Thoracic aorta (tissue), 2 donors: ENCODE results near the gene CYP2S1. TPM values are rescaled to one million over a fixed set of nuclear protein-coding genes. Genes with fewer than 3 reads are reported as not detected.

ENCODE experiments used
- ATAC-seq: fragments of 150-250 bp; one replicate; pipeline ENCODE4 v1.8.0; 2017; ENCODE audit warnings: low read depth; ENCODE audit not compliant: insufficient number of reproducible peaks, low FRiP score
- DNase-seq: peaks from one replicate; pipeline ENCODE4 v3.0.0-alpha.2; 2020; ENCODE audit warnings: low spot score
- H3K27ac ChIP-seq, 2 donors: fragments of 200-600 bp; sonication (generic); 1 replicate in 1 of 2; 2 replicates in 1 of 2; pipeline ENCODE4 v1.5.1; 2016; ENCODE audit warnings: mild to moderate bottlenecking in 2 of 2, moderate library complexity in 2 of 2
- H3K27me3 ChIP-seq: fragments of 200-600 bp; sonication (generic); replicated peaks from 2 replicates; pipeline ENCODE4 v1.6.0; 2016; ENCODE audit warnings: mild to moderate bottlenecking; ENCODE audit not compliant: insufficient read depth
- H3K36me3 ChIP-seq: fragments of 200-600 bp; sonication (generic); one replicate; pipeline ENCODE4 v1.5.1; 2016
- H3K4me1 ChIP-seq, 2 donors: fragments of 200-600 bp; sonication (generic); 1 replicate in 1 of 2; 2 replicates in 1 of 2; pipeline versions ENCODE4 v1.5.1 to v1.6.0; 2016; ENCODE audit warnings: low read depth in 2 of 2, mild to moderate bottlenecking in 1 of 2; ENCODE audit not compliant: control insufficient read depth in 1 of 2
- H3K4me3 ChIP-seq: fragments of 200-600 bp; sonication (generic); 2 replicates; pipeline ENCODE4 v1.5.1; 2016; ENCODE audit warnings: mild to moderate bottlenecking
- H3K9me3 ChIP-seq: fragments of 200-600 bp; sonication (generic); 2 replicates; pipeline ENCODE4 v1.5.1; 2016
- total RNA-seq, 2 donors: library from RNA; depleted of rRNA; stranded (reverse); fragments of >200 nt; gene quantifications; one replicate each; pipeline versions ENCODE4 v1.1.0 to v1.2.3, GENCODE V29; 2016
- TF ChIP-seq, protein P1 (sequence below): fragments of 200-600 bp; sonication (generic); IDR thresholded peaks from one replicate; pipeline ENCODE4 v1.5.1; 2019; ENCODE audit warnings: antibody characterized with exemption

CYP2S1 gene
- total RNA-seq, 2 donors from 2014 or later = 2.3 to 12.4 TPM

DNA sequence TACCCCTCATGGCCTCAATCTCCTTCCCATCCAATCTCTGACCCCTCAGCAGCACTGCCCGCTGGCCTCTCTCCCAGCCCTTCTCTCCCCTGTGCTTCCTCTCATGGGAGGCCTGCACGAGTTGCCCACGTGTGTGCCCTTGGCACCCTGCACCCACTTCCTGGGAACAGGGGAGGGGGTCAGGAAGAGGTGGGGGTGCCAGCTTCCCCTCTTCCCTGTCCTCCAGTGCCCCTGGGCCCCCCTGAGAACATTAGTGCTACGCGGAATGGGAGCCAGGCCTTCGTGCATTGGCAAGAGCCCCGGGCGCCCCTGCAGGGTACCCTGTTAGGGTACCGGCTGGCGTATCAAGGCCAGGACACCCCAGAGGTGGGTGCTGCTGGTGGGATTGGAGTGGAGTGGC, 45.2 kb downstream of the CYP2S1 start:
- H3K27ac ChIP-seq = no peak overlapping the region
- H3K27me3 ChIP-seq = no peaks in the 10 kb centered on the region
- no peak overlapping the region for H3K4me3 ChIP-seq
- no peaks in the 10 kb centered on the region for H3K9me3 ChIP-seq
- H3K36me3 ChIP-seq = peaks cover 77% of the 10 kb centered on the region
- TF ChIP-seq, protein P1, sequence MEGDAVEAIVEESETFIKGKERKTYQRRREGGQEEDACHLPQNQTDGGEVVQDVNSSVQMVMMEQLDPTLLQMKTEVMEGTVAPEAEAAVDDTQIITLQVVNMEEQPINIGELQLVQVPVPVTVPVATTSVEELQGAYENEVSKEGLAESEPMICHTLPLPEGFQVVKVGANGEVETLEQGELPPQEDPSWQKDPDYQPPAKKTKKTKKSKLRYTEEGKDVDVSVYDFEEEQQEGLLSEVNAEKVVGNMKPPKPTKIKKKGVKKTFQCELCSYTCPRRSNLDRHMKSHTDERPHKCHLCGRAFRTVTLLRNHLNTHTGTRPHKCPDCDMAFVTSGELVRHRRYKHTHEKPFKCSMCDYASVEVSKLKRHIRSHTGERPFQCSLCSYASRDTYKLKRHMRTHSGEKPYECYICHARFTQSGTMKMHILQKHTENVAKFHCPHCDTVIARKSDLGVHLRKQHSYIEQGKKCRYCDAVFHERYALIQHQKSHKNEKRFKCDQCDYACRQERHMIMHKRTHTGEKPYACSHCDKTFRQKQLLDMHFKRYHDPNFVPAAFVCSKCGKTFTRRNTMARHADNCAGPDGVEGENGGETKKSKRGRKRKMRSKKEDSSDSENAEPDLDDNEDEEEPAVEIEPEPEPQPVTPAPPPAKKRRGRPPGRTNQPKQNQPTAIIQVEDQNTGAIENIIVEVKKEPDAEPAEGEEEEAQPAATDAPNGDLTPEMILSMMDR = no peak
- no peaks in the 10 kb centered on the region for H3K4me1 ChIP-seq
- ATAC-seq = no peak
- no peak for DNase-seq

DNA sequence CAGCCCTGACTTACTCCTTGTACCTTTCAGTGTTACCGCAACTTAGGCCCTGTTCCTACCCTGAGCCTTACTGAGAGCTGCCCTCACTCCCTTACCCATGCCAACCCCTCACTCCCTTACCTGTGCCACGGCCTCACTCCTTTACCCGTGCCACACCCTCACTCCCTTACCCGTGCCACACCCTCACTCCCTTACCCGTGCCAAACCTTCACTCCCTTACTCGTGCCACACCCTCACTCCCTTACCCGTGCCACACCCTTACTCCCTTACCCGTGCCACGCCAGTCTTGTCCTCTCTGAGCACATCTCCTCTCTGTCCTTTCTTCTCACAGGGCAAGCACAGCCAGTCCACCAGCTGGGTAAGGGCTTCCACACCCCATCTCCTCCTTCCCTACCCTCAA, 46.3 kb downstream of the CYP2S1 start:
- no peaks in the 10 kb centered on the region for H3K9me3 ChIP-seq
- no peaks in the 10 kb centered on the region for H3K4me1 ChIP-seq
- H3K27ac ChIP-seq = no peak overlapping the region
- H3K4me3 ChIP-seq = no peak overlapping the region
- no peak for DNase-seq
- ATAC-seq = no peak
- no peaks in the 10 kb centered on the region for H3K27me3 ChIP-seq
- peaks cover 77% of the 10 kb centered on the region for H3K36me3 ChIP-seq
- TF ChIP-seq, protein P1 = no peak

DNA sequence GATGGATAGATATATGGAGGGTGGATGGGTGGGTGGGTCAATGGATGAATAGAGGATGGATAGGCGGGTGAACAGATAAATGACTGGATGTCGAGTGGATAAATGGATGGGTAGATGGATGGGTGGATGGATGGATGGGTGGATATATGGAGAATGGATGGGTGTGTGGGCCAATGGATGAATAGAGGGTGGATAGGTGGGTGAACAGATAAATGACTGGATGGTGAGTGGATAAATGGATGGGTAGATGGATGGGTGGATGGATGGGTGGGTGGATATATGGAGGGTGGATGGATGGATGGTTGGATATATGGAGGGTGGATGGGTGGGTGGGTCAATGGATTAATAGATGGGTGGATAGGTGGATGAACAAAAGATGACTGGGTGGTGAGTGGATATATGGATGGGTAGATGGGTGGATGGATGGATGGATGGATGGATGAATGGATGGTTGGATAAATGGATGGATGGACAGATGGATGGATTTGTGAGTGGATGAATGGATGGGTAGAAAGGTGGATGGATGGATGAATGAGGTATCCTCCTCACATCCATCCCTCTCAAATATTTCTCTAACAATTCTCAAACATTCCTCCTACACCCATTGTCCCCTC, 47.0 kb downstream of the CYP2S1 start:
- DNase-seq = no peak
- TF ChIP-seq, protein P1 = no peak
- Histone ChIP-seq H3K9me3 (no peaks in the 10 kb centered on the region), H3K27ac (no peak overlapping the region), H3K4me1 (no peaks in the 10 kb centered on the region), H3K4me3 (no peak overlapping the region), H3K27me3 (no peaks in the 10 kb centered on the region), H3K36me3 (peaks cover 77% of the 10 kb centered on the region)
- no peak for ATAC-seq

DNA sequence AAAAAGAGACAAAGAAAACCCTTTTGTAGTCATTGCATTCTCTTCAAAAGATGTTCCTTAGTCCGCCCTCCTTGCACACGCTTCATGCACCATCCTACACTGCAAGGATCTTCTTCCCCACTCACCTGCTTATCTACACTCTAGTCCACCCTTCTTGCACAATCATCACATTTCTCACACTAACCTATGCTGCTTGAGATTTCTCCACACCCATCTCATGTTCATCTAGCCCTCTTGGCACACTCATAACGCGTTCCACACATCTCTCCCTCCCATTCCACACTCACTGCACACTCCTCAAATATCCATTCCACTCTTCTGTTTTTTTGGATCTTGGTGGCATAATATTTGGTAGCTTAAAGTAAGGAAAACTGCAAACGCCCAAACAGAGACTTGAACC, 48.8 kb downstream of the CYP2S1 start:
- no peak for DNase-seq
- Histone ChIP-seq H3K27ac (no peak overlapping the region), H3K9me3 (no peaks in the 10 kb centered on the region), H3K27me3 (no peaks in the 10 kb centered on the region), H3K4me1 (no peaks in the 10 kb centered on the region), H3K4me3 (no peak overlapping the region), H3K36me3 (peaks cover 79% of the 10 kb centered on the region)
- TF ChIP-seq, protein P1 = no peak
- no peak for ATAC-seq

DNA sequence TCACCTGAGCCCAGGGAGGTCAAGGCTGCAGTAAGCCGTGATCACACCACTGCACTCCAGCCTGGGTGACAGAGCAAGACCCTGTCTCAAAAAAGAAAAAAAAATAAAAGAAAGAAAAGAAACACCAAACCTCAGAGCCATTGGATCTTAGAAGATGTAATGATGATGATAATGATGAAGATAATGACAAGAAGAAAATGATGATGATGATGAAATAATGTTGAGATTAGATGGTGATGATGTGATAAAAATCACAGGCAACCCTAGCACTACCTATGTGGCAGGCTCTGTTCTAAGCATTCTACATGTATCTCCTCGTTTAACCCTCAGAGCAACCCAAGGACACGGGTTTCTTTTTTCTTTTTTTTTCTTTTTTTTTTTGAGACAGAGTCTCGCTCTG, 51.1 kb downstream of the CYP2S1 start:
- Histone ChIP-seq H3K36me3 (peaks cover 76% of the 10 kb centered on the region), H3K9me3 (no peaks in the 10 kb centered on the region), H3K4me1 (no peaks in the 10 kb centered on the region), H3K27ac (no peak overlapping the region), H3K4me3 (no peak overlapping the region), H3K27me3 (no peaks in the 10 kb centered on the region)
- TF ChIP-seq, protein P1 = no peak
- DNase-seq = no peak
- ATAC-seq = no peak
